Stimulated activated CD4-positive, alpha-beta T cell treated with anti-CD3 and anti-CD28 coated beads, Interleukin-1b, Interleukin-23, amount 100 ng/mL, for 24 hours (primary cell): ENCODE measurements around the gene ADAP2.
"Not testable (repeated sequence)": the region's sequence is repeated elsewhere in the genome, so short reads cannot be mapped to it uniquely, and the experiment has no call there.

ENCODE experiments used
- DNase-seq, 4 experiments: peaks; one replicate each; pipeline ENCODE4 v3.0.0-alpha.2; 2020; ENCODE audit warnings: low read depth in 4 of 4, low spot score in 1 of 4

ADAP2 gene

GRCh38 chr17:30969989-30970830, 48.5 kb downstream of the ADAP2 start:
- DNase-seq = no peak

GRCh38 chr17:30970831-30971567, 49.3 kb downstream of the ADAP2 start, which contains the start of gene RNF135:
Gene RNF135 (plus strand): TSS chr17:30971039. CDS start chr17:30971074, 35 bp downstream.
- peak; percentile 23 to 45 (median 31) for DNase-seq

- no peak for DNase-seq
Measured at GRCh38 chr17:30975042-30975820, 53.5 kb downstream of the ADAP2 start.

GRCh38 chr17:30979919-30980318, 58.2 kb downstream of the ADAP2 start:
- DNase-seq = not testable (repeated sequence)

- DNase-seq = no peak
Measured at GRCh38 chr17:30981531-30982519, 60.1 kb downstream of the ADAP2 start.

DNA sequence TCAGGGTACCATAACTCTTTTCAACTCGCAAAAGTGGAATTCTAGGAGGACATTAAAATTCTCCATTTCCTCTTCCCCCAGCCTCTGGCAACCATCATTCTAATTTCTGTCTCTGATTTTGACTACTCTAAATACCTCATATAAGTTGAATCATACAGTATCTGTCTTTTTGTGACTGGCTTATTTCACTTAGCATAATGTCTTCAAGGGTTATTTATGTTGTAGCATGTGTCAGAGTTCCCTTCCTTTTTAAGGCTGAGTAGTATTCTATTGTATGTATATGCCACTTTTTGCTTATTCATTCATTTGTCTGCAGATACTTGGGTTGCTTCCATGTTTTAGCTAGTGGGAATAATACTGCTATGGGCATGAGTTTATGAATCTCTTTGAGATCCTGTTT, 61.1 kb downstream of the ADAP2 start:
- DNase-seq = no peak

- DNase-seq = no peak
Measured at GRCh38 chr17:30990458-30990857, 68.7 kb downstream of the ADAP2 start.

- DNase-seq = no peak
Measured at GRCh38 chr17:30992551-30992950, 70.8 kb downstream of the ADAP2 start.

DNA sequence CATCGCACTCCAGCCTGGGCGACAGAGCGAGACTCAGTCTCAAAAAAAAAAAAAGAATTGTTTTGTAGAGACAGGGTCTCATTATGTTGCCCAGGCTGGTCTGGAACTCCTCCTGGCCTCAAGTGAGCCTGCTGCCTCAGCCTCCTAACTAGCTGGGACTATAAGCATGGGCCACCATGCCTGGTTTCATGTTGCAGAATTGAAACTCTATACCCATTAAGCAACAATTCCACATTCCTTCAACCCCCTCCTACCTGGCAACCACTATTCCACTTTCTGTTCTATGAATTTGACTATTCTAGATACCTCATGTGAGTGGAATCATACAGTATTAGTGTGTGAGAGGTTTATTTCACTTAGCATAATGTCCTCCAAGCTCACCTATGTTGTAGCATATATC, 73.6 kb downstream of the ADAP2 start:
- DNase-seq = no peak

DNA sequence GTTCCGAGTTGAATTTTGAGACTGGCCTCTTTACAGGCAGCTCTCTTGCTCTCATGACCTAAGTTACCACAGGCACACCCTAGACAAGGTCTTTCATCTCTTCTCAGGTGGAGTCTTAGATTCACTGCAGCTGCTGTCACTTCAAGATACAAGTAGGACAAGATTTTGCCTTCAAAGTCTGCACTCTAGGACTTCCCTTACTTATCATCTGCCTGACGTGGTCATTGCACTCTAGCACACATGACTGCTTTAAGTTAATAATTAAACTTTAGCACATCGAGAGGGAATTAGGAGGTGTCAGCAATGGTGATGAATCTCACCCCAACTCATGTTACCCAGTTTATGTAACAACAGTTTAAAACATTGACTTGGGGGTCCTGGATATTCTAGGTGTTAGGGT, 74.7 kb downstream of the ADAP2 start:
- no peak for DNase-seq

GRCh38 chr17:30997270-30997669, 75.5 kb downstream of the ADAP2 start:
- DNase-seq = no peak

DNA sequence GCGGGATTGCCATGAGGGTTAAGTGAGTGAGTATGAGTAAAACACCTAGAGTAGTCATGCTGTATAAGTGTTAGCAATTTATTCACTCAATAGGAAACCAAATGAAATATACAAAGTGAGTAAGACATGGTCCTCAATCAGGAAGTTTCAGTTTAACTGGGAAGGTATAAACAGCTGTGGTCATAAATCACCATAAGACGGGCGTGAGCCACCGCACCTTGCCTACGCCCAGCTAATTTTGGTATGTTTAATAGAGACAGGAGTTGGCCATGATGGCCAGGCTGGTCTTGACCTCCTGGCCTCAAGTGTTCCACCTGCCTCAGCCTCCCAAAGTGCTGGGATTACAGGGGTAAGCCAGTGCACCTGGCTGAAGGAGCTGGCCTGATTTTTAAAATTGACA, 76.1 kb downstream of the ADAP2 start:
- DNase-seq = no peak

GRCh38 chr17:31002047-31002446, 80.3 kb downstream of the ADAP2 start:
- no peak for DNase-seq

GRCh38 chr17:31003225-31003866, 81.6 kb downstream of the ADAP2 start:
- DNase-seq = no peak

DNA sequence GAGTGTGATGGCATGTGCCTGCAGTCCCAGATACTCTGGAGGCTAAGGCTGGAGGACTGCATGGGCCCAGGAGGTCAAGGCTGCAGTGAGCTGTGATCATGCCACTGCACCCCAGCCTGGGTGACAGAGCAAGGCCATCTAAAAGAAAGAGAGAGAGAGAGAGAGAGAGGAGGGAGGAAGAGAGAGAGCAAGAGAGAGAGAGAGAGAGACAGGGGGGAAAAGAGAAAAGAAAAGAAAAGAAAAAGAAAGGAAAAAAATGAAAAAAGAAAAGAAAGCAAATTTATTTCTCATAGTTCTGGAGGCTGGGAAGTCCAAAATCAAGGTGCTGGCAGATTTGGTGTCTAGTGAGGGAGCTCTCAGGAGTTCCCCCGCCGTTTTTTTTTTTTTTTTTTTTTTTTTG, 82.4 kb downstream of the ADAP2 start:
- no peak for DNase-seq

DNA sequence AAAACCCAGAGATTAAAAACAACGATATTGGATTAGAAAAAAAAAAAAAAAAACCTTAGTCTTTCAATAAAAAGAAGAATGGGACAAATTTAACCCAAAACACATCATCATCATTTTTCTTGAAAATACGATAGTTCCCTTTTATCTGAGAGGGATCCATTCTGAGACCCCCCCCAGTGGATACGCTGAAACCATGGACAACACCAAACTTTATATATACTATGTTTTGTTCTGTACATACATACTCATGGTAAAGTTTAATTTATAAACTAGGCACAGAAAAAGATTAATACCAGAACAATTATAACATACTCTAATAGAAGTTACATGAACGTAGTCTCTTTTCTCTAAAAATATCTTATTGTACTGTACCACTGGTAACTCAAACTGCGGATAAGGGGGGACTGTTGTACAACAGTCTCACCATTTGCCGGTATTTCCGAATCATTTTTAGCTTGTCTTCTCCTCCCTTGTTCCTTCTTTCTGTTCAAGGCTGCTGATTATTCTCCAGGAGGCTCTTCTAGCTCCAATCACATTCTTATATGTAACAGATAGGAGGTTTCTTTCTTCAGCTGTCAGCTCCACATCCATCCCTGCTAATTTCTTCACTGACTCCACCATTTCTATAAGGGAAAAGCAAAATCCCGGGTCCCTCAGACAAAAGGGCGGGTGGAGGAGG, 86.1 kb downstream of the ADAP2 start:
- no peak for DNase-seq

DNA sequence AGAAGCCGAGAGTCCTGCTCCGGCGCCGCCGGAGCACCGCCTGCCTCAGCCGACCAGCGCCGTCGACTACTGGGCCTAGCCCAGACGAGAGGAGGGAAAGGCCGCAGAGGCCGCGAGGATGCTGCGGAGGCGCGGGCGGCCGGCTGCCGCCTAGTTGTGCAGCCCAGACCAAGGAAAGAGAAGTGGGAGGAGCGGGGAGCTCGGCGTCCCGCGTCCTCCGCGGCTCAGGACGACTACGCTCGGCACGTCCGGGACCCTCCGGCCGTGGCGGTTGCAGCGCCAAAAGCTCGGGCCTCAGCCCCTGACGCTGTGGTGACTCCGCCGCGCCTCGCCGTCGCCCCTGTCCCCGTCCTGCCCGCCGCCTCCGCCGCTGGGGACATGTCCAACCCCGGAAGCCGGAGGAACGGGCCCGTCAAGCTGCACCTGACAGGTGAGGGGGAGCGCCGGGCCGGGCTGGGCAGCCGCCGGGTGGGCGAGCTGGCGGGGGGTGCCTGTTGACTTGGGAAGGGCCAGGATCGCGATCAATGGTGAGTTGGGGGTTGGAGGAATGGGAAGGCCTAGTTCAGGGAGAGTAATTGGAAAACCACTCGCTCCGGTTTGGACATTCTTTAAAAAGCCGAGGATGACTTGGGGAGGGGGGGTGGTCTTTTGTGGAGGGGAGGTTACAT, 86.8 kb downstream of the ADAP2 start:
- DNase-seq = peak; percentile 5 to 50 (median 16)
